ENCODE data around the gene KRT35.
A peak's percentile ranks its signal among the peaks of the same experiment; 100 is the strongest.

KRT35 gene

DNA sequence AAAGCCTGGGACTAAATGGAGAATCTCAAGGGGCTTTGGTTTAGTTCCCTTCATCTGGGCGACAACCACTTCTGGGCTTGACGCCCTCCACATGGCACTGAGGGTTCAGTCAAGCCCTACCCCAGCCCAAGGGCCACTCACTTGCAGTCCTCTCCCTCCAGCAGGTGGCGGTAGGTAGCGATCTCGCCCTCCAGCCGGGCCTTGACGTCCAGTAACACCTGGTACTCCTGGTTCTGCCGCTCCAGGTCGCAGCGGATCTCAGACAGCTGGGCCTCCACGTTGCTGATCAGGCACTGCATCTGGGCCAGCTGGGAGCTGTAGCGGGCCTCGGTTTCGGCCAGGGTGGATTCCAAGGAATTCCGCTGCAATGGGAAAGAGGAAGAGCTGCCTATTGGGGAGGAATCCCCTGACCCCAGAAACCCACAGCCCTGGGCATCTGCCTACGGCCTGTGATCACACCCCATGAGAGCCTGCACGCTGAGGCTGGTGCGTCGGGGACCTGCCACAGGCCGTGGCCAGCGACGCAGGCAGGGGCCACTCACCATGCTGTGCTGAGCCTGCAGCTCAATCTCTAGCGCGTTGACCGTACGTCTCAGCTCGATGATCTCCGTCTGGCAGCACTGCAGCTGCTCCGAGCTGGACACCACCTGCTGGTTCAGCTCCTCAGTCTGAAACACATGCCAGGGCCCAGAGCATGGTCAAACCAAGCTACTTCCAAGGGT is 6.0 kb upstream of the KRT35 start:
- no peak for DNase-seq

- DNase-seq = no peak
These were observed 5.4 kb upstream of the KRT35 start for GRCh38 chr17:41486316-41486715.

DNA sequence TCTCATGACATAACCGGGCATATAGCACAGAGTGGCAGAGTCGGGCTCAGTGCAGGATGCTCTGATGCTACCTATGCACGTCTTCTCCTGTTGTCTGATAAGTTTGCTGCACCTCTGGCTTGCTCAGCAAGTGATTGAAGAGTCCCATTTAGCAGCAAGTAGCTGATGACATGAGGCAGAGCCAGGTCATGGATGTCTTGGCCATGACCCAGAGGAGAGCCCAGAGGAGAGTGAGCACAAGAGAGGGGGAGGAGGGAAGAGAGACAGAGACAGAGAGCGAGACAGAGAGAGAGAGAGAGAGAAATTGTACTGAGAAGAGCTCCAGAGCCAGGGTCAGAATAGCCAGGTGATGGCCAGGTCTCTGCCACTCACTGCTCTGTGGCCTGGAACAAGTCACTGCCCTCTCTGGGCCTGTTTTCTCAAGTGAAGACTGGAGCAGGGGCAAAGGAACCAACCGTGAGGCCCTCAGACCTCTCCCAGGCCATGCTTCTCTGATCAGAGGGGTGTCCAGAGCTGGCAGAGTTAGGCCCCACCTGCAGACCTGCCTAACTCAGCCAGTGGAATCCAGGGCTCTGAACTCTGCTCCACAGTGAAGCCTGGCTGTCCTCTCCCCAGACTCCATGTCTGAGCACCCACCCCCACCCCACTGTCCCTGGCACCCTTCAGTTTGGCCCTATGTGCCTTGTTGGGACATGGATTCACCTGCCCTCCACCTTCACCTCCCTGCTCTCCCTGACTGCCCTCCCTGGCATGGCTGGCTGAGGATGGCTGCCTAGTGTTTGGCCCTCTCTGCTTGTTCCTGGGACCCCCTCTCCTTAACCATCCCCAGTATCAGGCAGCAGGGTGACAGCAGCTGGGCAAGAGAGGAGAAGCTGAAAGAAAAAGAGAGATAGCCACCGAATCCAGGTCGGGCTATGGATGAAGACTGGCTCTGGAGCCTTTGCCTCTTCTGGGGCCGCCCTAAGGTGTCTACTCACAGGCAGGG is 4.3 kb upstream of the KRT35 start:
- DNase-seq = no peak

DNA sequence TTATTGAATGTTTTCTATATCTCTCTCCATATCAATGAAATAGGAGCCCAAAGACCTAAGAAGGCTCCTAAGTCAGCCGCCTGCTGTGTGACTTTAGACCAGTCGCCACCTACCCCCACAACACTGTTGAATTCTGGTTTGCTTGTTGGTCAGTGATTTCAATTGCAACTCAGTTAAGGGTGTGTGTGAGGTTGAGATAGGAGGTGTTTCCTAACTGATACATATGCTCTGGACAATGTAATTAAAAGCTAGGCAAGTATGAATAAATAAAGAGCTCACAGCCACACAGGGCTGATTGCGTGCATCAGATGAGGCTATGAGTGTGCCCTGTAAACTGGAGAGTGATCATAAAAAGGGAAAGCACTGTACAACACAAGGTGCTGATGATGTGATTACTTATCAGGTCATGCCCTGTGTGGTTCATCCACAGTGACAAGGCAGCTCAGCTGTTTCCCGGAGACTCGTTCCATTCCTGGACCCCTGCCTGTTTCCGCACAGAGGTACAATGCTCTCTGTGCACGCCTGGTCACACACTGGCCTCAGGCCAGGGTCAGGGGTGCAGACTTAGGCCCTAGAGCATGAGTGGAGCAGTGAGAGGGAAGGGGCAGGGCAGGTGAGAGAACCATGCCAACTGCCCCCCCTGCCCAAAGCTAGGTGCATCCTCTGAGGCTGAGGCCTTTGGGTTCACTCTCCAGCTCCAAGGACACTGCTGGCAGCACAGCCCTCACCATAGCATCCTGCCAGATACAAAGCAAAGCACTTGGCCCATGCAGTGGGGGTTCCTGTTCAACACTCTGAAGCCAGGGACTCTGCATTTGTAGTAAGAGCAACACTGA is 3.3 kb upstream of the KRT35 start:
- DNase-seq = no peak

- DNase-seq = no peak
These were observed 2.6 kb upstream of the KRT35 start for GRCh38 chr17:41483531-41483930.

GRCh38 chr17:41480581-41480980 is 370 bp downstream of the KRT35 start:
- no peak for DNase-seq

GRCh38 chr17:41480136-41480535 is 815 bp downstream of the KRT35 start:
- DNase-seq = no peak

DNA sequence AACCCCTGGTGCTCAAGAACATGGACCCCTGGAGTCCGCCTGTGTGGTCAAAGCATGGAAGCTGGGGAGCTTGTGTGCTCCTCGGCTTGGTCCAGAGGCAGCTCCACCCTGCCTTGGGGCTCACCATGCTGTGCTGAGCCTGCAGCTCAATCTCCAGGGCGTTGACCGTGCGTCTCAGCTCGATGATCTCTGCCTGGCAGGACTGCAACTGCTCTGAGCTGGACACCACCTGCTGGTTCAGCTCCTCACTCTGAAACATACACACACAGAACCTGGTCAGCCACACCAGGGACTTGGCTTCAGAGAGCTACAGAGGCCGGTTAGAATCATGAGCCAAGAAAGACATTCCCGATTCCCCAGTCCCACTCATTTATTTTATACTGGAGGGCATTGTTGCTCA is 2.7 kb downstream of the KRT35 start:
- DNase-seq = no peak

- DNase-seq = no peak
These were observed 3.8 kb downstream of the KRT35 start for GRCh38 chr17:41476866-41477815.

DNA sequence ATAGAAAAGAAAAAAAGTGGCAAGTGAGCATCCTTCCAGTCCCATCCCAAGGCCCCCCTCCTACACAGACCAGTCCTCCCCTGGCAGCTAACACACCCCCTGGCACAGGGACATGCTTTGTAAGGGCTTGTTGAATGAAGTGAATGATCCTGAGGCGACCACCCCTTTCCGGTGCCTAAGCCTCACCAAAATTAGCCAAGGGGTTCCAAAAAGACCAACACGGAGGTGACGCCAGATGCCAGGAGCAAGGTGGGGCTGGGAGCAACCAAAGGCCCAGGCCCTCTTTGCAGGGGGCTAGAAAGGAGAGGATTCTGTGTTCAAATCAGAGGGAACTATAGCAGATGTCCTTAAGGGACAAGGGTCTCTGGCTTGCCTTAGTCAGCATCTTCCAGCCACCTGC is 5.5 kb downstream of the KRT35 start:
- no peak for DNase-seq

DNA sequence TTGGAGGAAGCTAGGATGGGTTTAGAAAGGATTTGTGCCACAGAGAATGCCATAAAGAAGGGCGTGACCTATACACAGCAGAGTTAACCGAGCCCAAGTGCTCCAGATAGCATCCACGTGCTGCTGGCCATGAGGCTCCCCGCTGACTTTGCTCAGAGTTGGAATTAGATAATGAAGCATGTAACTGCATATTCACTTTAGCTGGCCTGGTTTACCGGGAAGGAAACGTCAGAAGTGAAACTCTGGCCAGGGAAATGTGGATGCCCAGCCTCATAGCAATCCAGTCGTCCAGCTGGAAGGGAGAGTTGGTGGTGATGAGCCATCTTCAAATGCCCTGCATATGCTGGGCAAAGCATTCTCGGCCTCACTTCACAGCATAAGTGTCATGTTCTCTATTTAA is 6.1 kb downstream of the KRT35 start:
- no peak for DNase-seq

DNA sequence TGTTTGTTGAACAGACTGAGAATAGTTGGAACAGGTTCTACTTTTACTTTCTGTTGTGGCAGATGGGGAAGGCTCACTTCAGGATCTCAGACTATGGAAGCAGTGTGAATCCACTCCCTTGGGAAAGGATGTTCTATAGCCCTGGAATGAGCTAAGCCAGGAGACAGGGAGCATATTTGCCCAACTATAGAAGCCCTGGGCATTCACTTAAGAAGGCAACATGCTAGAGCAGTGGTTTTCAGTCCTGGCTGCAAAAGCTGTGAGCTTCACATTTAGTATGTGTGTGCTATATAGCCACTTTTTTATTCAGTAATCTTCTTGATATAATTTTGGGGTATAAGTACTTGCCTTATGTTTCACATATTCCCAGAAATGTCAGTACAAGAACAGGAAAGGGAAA is 12.6 kb downstream of the KRT35 start:
- no peak for DNase-seq

GRCh38 chr17:41467561-41467960 is 13.4 kb downstream of the KRT35 start:
- no peak for DNase-seq

DNA sequence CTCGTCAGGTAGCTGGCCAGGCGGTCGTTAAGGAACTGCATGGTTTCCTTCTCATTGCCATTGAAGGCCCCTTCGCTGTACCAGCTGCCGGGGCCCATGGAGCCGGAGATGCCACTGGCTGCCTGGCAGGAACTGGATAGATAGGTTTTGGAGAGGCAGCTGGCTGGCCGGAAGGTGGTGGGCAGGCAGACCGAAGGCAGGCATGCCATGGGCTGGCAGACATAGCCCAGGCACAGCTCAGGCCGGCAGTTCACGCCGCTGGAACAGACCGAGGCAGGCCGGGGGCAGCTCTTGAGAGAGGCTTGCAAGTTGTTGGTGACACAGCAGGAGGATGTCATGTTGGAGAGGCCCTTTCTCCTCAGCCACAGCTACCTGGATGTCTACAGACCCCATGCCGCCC is 14.0 kb downstream of the KRT35 start, which contains the start of gene KRT32:
Gene KRT32 (minus strand): TSS at position 399 of the 400 bp plus-strand sequence. CDS start 61 bp downstream, at position 338.
- no peak for DNase-seq

DNA sequence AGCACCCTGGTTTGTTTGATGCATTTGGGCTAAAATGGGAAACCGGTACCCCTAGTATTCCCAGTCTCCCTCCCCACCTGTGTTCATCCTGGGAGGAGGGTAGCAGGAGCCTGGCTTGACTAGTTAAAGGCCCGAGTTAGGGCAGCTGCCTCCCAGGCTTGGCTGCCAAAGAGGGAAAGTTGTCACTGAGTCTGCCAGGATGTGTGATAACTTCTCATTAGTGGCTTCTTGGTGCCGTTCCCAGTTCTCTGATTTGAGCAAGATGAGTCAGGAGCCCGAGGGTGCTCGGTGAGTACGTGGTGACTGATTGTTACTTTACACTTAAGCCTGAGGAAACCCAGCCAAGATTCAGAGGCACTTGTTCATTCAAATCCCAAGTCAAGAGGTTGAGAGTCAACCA is 16.3 kb downstream of the KRT35 start:
- DNase-seq = peak; percentile 88

DNA sequence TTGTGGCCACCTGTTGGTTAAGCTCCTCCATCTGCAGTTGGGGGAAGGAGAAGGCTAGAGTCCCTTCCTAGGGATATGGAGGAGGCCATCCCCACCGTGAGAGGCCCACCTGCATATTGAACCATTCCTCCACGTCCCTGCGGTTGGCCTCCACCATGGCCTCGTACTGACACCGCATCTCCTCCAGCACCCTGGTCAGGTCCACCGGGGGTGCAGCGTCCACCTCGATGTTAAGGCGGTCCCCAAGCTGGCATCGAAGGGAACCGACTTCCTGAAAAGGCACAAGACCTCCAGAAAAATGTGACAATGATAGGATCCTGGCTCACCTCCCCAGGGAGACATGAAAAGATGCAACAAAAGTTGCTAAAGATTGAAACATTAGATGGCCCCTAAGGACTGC is 16.8 kb downstream of the KRT35 start:
- no peak for DNase-seq

DNA sequence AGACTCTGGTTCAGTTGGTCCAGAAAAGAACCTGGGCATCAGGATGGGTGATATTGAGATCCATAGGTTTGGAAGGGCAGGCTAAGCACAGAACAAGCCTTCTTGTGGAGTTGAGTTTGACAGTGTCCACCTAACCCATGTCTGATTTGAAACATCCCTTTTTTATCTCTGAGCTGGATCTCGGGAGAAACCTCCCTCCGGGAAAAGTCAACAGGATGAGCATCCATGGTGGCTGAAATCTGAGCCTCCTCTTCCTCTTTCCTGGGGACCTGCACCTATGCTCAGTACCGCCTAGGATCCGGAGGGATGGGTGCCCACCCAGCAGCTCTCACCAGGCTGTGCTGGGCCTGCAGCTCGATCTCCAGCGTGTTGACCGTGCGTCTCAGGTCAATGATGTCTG is 17.2 kb downstream of the KRT35 start:
- DNase-seq = no peak

- no peak for DNase-seq
These were observed 18.2 kb downstream of the KRT35 start for GRCh38 chr17:41462705-41463104.

DNA sequence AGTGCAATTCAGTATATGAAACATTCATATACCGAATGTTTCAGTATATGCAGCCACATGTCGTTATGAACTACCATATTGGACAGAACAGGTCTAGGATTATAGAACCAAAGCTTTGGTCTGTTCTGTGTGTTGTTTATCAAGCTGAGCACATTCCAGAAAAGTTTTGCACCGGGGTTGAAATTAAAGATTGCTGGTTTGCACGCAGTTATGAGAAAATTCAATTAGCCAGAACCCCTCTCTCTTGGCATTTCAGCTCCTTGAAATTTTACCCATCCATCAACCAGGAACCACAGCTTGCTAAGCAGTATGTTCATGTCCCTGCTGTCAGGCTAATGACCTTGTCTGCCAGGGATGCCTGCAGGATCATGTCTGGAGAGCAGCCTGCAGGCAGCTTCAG is 23.3 kb downstream of the KRT35 start:
- no peak for DNase-seq

DNA sequence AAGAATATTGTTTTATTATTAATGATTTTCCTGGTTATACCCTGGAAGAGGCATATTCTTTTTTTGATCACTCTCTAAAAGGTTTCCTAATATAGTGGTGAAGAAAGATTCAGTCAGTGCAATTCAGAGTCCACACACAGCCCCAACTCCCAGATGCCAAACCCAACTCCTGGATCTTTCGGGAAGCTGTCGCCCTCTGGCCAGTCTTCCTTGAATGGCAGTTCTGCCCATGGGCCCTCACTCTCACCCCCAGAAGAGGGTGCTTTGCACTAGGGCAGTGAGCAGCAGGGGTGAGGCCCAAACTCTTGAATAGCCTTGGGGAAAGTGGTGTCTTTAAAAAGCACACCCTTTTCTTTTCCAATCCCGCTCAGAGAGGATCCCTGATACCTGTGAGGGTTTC is 24.7 kb downstream of the KRT35 start:
- DNase-seq = no peak

DNA sequence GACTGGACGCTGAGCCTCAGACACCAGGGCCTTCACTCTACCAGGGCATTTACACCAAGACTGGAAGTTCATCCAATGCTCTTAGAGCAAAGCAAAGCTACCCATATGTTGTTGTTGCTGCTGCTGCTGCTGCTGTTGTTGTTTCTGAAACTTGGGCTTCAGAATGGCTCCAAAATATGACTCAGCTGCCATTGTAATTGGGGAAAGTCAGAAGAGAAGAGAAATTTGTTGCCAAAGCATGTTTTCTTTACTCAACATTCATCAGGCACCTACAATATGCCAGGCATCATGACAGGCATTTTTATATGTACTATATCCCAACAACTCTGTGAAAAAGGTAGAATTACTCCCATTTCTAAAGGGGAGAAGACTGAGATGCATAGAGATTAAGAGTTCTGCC is 25.7 kb downstream of the KRT35 start:
- DNase-seq = no peak

DNA sequence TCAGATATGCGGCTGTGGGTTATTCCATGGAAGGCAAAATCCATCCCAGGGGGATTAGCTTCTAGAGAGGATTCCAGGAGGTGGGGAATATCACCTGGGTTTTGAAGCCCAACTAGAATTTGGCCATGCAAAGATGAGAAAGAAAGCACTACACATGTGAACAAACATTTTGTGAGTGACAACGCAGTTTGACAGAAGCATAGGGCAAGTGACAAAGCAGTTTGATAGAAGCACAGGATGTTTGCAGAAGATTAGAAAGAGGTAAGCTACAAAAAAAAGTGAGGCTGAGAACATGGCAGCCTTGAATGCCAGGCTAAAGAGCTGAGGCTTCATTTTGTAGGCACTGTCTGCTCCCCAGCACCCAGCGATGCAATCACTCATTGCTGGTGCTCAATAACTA is 27.9 kb downstream of the KRT35 start:
- DNase-seq = no peak

Measured in fibroblast of skin of abdomen (primary cell).